RWPE1 (cell line): ENCODE data around the gene P2RY14.

Source experiments
- CTCF ChIA-PET: fragments of 350-600 bp; sonication (Branson Sonifier 250); formaldehyde crosslinking; extraction: SDS; loops from one replicate; lab custom pipeline; 2021; lab: Yijun Ruan, JAX
- POLR2A ChIA-PET: fragments of 400-600 bp; formaldehyde crosslinking; extraction: SDS; loops from one replicate; lab custom pipeline; 2020; ENCODE audit warnings: antibody characterized with exemption; ENCODE audit not compliant: low non-redundant PET; lab: Yijun Ruan, JAX
- DNase-seq: peaks from one replicate; pipeline ENCODE4 v3.0.0; 2012; ENCODE audit warnings: low spot score
- H3K27ac ChIP-seq: fragments of 450-650 bp; 2 replicates; pipeline ENCODE4 v1.5.1; 2017
- TF ChIP-seq, protein P1 (sequence below): fragments of 450-650 bp; conservative IDR thresholded peaks from 2 replicates; pipeline ENCODE4 v1.5.1; 2017; ENCODE audit warnings: low read depth, mild to moderate bottlenecking

The P2RY14 gene

DNA sequence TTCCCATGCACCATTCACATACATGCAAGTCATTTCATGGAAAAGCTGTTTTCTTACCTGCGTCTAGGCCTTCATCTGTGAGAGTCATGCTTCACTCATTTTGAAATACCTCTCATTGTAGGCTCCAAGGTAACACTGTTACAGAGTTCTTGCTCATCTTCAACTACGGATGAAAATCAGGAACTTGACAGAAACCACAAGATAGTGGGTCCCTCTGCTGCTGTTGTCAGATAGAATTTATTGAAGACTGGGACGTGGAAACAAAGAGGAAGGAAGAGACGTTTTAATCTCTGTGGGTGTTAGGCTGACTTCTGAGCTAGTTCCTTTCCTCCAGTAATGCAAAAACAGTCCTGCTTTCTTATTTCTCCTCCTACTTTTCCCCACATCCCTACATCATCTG is at the start of gene P2RY14:
P2RY14 (minus strand) TSS at position 313 of the 400 bp plus-strand sequence. CDS start 64,226 bp downstream, outside the sequence.
- CTCF ChIA-PET, result interaction anchor here (1.8 kb wide), 1 partner anchor 110 kb away, joined by 6 read pairs; no protein-coding TSS in a partner anchor
- no peak for DNase-seq
- POLR2A ChIA-PET, result no interaction called here

DNA sequence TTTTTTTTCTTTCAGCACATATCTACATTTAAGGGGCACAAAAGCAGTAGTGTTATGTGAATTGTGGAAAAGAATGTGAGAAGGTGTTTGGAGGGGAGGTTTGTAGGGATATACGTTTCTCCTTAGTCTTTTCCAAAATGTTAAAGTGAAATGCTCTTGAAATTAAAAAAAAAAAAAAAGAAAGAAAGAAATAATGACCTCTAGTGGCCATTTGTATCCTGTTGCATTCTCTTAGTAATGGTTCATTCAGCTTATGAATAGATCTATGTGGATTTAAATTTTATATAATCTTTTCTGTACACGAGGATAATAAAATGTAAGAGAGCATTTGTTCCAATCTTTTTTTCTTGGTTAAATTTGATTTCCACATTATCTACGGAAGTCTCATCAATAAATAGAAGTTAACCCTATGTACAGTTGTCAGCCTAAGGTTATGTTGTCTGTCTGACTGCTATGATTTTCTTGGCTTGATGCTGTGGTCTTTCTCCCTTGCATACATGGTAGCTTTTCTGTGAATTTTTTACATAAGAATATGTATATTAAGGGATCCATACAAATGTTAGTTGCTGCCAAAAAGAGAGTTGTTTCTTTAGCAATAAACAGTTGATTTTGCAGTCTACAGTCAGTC is 49.3 kb upstream of the P2RY14 start:
- POLR2A ChIA-PET, result no interaction called here

More for the DNA sequence above, at the start of gene P2RY14:
- H3K27ac ChIP-seq, result no peak within 1 kb of the TSS
- TF ChIP-seq, protein P1, sequence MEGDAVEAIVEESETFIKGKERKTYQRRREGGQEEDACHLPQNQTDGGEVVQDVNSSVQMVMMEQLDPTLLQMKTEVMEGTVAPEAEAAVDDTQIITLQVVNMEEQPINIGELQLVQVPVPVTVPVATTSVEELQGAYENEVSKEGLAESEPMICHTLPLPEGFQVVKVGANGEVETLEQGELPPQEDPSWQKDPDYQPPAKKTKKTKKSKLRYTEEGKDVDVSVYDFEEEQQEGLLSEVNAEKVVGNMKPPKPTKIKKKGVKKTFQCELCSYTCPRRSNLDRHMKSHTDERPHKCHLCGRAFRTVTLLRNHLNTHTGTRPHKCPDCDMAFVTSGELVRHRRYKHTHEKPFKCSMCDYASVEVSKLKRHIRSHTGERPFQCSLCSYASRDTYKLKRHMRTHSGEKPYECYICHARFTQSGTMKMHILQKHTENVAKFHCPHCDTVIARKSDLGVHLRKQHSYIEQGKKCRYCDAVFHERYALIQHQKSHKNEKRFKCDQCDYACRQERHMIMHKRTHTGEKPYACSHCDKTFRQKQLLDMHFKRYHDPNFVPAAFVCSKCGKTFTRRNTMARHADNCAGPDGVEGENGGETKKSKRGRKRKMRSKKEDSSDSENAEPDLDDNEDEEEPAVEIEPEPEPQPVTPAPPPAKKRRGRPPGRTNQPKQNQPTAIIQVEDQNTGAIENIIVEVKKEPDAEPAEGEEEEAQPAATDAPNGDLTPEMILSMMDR, result no peak

DNA sequence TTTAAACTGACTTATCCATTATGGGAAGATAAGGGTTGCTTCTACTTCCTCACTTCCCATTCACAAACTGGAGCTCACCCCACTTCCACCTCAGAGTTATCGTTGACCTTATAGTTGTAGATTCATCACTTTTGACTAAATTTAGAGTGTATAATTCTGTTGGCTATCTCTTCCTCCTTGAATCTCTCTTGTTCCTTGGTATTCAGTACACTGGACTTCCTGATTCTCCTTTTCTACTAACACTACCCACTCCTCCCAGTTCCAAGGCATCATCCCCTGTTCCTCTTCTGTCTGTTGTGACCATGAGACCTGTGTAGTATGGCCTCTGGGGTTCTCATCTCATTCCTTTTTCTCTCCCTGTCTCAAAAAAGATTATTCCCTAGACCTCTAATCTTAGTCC is 44.2 kb upstream of the P2RY14 start:
- no peak for DNase-seq
- ChIA-PET POLR2A (no interaction called here), CTCF (no interaction called here)
- TF ChIP-seq, protein P1, result no peak
- no peak overlapping the region for H3K27ac ChIP-seq

More for the DNA sequence above, 49.3 kb upstream of the P2RY14 start:
- CTCF ChIA-PET, result interaction anchor here (0.6 to 2.1 kb wide), 16 partner anchors 16 to 1405 kb away, joined by 3 to 16 read pairs (median 6); no protein-coding TSS in a partner anchor
- TF ChIP-seq, protein P1, result peak; percentile 80
- H3K27ac ChIP-seq, result no peak overlapping the region
- DNase-seq, result no peak

DNA sequence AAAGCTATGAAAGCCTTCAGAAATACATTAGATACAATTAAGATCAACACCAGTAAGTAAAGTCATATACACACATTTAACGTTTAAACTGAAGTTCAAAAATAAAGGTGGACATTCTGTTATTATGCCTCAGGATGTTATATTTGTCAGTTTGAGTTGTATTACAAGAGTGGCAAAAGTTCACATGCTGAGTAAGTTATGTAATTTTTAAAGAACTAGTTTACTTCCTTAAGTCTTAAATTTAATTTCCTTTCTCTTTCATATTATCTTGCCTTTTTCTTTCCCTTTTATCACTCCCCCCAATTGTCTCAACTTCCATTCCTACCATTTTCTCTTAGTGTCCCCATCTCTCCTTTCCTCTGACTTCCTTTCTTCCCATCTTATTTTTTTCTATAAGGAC is 43.2 kb upstream of the P2RY14 start:
- TF ChIP-seq, protein P1, result no peak
- no peak for DNase-seq
- POLR2A ChIA-PET, result no interaction called here
- CTCF ChIA-PET, result no interaction called here
- H3K27ac ChIP-seq, result no peak overlapping the region

DNA sequence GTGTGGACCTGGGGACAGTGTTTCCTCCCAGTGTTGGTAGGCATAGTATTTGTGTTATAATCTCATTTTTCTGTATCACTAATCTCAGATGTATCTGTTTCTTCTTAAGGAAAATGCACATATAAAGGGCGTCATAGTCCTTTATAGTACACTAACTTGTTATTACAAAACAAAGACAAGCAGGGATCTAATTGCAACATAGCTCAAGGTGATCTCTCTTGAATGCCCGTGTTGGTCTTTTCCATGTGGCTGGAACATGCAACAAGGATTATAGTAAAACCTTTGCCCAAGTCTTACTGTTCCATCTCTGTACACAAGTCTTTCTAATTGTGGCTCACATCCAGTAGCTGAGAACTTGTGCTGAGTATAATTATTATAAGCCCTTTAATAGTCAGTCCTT is 41.8 kb upstream of the P2RY14 start:
- DNase-seq, result no peak
- ChIA-PET CTCF (interaction anchor here (0.7 kb wide), 1 partner anchor 16 kb away, joined by 5 read pairs; no protein-coding TSS in a partner anchor), POLR2A (interaction anchor here (0.6 kb wide), 1 partner anchor 14 kb away, joined by 3 read pairs; no protein-coding TSS in a partner anchor)
- TF ChIP-seq, protein P1, result no peak
- H3K27ac ChIP-seq, result no peak overlapping the region

DNA sequence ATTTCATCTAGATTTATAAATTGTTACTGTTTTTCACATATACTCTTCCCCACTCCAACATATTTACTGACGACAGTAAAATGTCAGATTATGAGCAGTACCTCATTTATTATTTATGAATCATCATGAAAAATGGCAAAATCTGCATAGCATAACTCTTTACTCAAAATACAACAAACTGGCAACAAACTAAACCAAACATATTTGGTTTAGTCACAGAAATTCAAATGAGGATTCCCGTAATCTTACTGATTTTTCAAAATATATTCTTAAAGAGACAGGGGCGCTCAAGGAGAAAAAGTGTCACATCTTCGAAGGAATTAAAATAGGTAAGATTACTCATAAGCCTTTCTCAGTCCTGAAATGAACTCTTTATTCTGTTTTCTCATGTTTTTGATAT is 41.3 kb upstream of the P2RY14 start:
- H3K27ac ChIP-seq, result no peak overlapping the region
- ChIA-PET POLR2A (no interaction called here), CTCF (interaction anchor here (0.7 kb wide), 1 partner anchor 16 kb away, joined by 5 read pairs; no protein-coding TSS in a partner anchor)
- DNase-seq, result no peak
- TF ChIP-seq, protein P1, result no peak
